CD8-positive, alpha-beta memory T cell (primary cell): ENCODE data around the gene SMC5. TPM values are rescaled to one million over a fixed set of nuclear protein-coding genes. Genes with fewer than 3 reads are reported as not detected.
"Not testable (repeated sequence)": the region's sequence is repeated elsewhere in the genome, so short reads cannot be mapped to it uniquely, and the experiment has no call there.

Experiments used
- CTCF ChIA-PET: fragments of 350-600 bp; sonication (Branson Sonifier 250); formaldehyde crosslinking; loops from one replicate; lab custom pipeline; 2021; ENCODE audit warnings: antibody characterized with exemption; lab: Charles Lee
- POLR2A ChIA-PET: fragments of 350-600 bp; sonication (Branson Sonifier 250); formaldehyde crosslinking; loops from one replicate; lab custom pipeline; 2021; ENCODE audit warnings: antibody characterized with exemption; lab: Charles Lee
- DNase-seq, 5 donors: peaks; one replicate each; pipeline versions ENCODE4 v3.0.0 to v3.0.0-alpha.2; 2020 to 2022; ENCODE audit warnings: mixed read lengths in 1 of 5
- H3K27ac ChIP-seq: one replicate; pipeline ENCODE4 v1.7.0; 2013; ENCODE audit warnings: low read depth, mild to moderate bottlenecking, low read length, moderate library complexity
- H3K27me3 ChIP-seq: 2 replicates; pipeline ENCODE4 v1.7.0; 2013; ENCODE audit warnings: low read length, mild to moderate bottlenecking; ENCODE audit not compliant: insufficient read depth, poor library complexity, severe bottlenecking
- H3K36me3 ChIP-seq: 2 replicates; pipeline ENCODE4 v1.7.0; 2013; ENCODE audit warnings: mild to moderate bottlenecking, low read length, moderate library complexity; ENCODE audit not compliant: insufficient read depth
- H3K4me1 ChIP-seq: 2 replicates; pipeline ENCODE4 v1.7.0; 2013; ENCODE audit warnings: mild to moderate bottlenecking, low read length, moderate library complexity; ENCODE audit not compliant: insufficient read depth
- H3K4me3 ChIP-seq: 2 replicates; pipeline ENCODE4 v1.7.0; 2013; ENCODE audit warnings: mild to moderate bottlenecking, low read length
- H3K9me3 ChIP-seq: 2 replicates; pipeline ENCODE4 v1.7.0; 2013; ENCODE audit warnings: mild to moderate bottlenecking, low read length
- H3K27ac Mint-ChIP-seq, 8 donors: one replicate each; pipeline ENCODE4 v1.8.0; 2020 to 2021; ENCODE audit warnings: mixed read lengths in 8 of 8, mild to moderate bottlenecking in 6 of 8, inconsistent platforms in 3 of 8, moderate library complexity in 3 of 8
- H3K27me3 Mint-ChIP-seq, 2 donors: one replicate each; pipeline ENCODE4 v1.8.0; 2020 to 2021; ENCODE audit warnings: mixed read lengths in 2 of 2, mild to moderate bottlenecking in 1 of 2, moderate library complexity in 1 of 2
- H3K36me3 Mint-ChIP-seq, 3 donors: one replicate each; pipeline ENCODE4 v1.8.0; 2020 to 2021; ENCODE audit warnings: mixed read lengths in 3 of 3, inconsistent platforms in 1 of 3, mild to moderate bottlenecking in 1 of 3
- H3K4me1 Mint-ChIP-seq, 3 donors: one replicate each; pipeline ENCODE4 v1.8.0; 2020 to 2021; ENCODE audit warnings: mixed read lengths in 3 of 3, inconsistent platforms in 1 of 3, mild to moderate bottlenecking in 1 of 3
- H3K4me3 Mint-ChIP-seq, 7 donors: one replicate each; pipeline ENCODE4 v1.8.0; 2020 to 2021; ENCODE audit warnings: mixed read lengths in 7 of 7, mild to moderate bottlenecking in 6 of 7, moderate library complexity in 4 of 7, inconsistent platforms in 2 of 7
- H3K9me3 Mint-ChIP-seq, 5 donors: one replicate each; pipeline ENCODE4 v1.8.0; 2020 to 2022; ENCODE audit warnings: mixed read lengths in 5 of 5, mild to moderate bottlenecking in 3 of 5, moderate library complexity in 2 of 5, inconsistent platforms in 1 of 5
- polyA plus RNA-seq: library from polyadenylated mRNA; unstranded; fragments of 300-500 nt; fragmentation: Illumina TruSeq; gene quantifications from one replicate; pipeline ENCODE4 v1.2.3, GENCODE V29; 2021
- total RNA-seq, 2 experiments: library from RNA; stranded (reverse); gene quantifications; one replicate each; pipeline ENCODE4 v1.2.3, GENCODE V29; 2021

SMC5 gene
- total and polyA plus RNA-seq, 3 experiments from 2014 or later, result 18.9 to 42.2 (median 42.2) TPM

GRCh38 chr9:70229579-70229978 is 29.2 kb upstream of the SMC5 start:
- Mint-ChIP-seq H3K4me3 (no peak overlapping the region), H3K36me3 (peaks cover 0 to 7% (median 2%) of the 10 kb centered on the region in 3 donors), H3K27ac (peak overlapping the region in 1 of 8 donors; percentile 14), H3K27me3 (peaks cover 5 to 15% of the 10 kb centered on the region in 2 donors), H3K9me3 (peaks cover 0 to 2% (median 0%) of the 10 kb centered on the region in 5 donors), H3K4me1 (peaks cover 0 to 6% (median 5%) of the 10 kb centered on the region in 3 donors)
- POLR2A ChIA-PET, result no interaction called here
- no peak overlapping the region for H3K4me3 ChIP-seq
- H3K4me1 ChIP-seq, result no peaks in the 10 kb centered on the region
- no peaks in the 10 kb centered on the region for H3K9me3 ChIP-seq
- no peak for DNase-seq
- CTCF ChIA-PET, result no interaction called here
- H3K36me3 ChIP-seq, result no peaks in the 10 kb centered on the region
- H3K27ac ChIP-seq, result no peak overlapping the region
- H3K27me3 ChIP-seq, result no peaks in the 10 kb centered on the region

GRCh38 chr9:70232476-70232875 is 26.3 kb upstream of the SMC5 start:
- Mint-ChIP-seq H3K4me3 (no peak overlapping the region), H3K36me3 (peaks cover 0 to 25% (median 2%) of the 10 kb centered on the region in 3 donors), H3K4me1 (peaks cover 0 to 6% (median 5%) of the 10 kb centered on the region in 3 donors), H3K27ac (no peak overlapping the region), H3K9me3 (peaks cover 0 to 5% (median 0%) of the 10 kb centered on the region in 5 donors), H3K27me3 (peaks cover 5 to 28% of the 10 kb centered on the region in 2 donors)
- DNase-seq, result no peak
- Histone ChIP-seq H3K4me3 (no peak overlapping the region), H3K9me3 (no peaks in the 10 kb centered on the region), H3K4me1 (no peaks in the 10 kb centered on the region), H3K36me3 (no peaks in the 10 kb centered on the region), H3K27ac (no peak overlapping the region), H3K27me3 (no peaks in the 10 kb centered on the region)
- ChIA-PET CTCF (no interaction called here), POLR2A (no interaction called here)

- POLR2A ChIA-PET, H3K27me3 ChIP-seq, H3K4me1 Mint-ChIP-seq, H3K36me3 ChIP-seq, H3K4me3 Mint-ChIP-seq, CTCF ChIA-PET, H3K9me3 ChIP-seq, H3K4me1 ChIP-seq, DNase-seq, H3K4me3 ChIP-seq, H3K27ac Mint-ChIP-seq, H3K27ac ChIP-seq, H3K9me3 Mint-ChIP-seq: not testable (repeated sequence)
- peaks cover 5 to 28% of the 10 kb centered on the region in 2 donors for H3K27me3 Mint-ChIP-seq
- H3K36me3 Mint-ChIP-seq, result peaks cover under 1 to 31% (median 2%) of the 10 kb centered on the region in 3 donors
Measured at GRCh38 chr9:70234208-70234607, 24.6 kb upstream of the SMC5 start.

GRCh38 chr9:70245952-70246351 is 12.8 kb upstream of the SMC5 start:
- H3K27ac ChIP-seq, DNase-seq, H3K27ac Mint-ChIP-seq, POLR2A ChIA-PET, CTCF ChIA-PET, H3K4me1 ChIP-seq, H3K36me3 Mint-ChIP-seq, H3K9me3 ChIP-seq, H3K4me3 Mint-ChIP-seq, H3K4me3 ChIP-seq, H3K4me1 Mint-ChIP-seq, H3K36me3 ChIP-seq, H3K27me3 ChIP-seq, H3K9me3 Mint-ChIP-seq: not testable (repeated sequence)
- H3K27me3 Mint-ChIP-seq, result peaks cover 13 to 29% of the 10 kb centered on the region in 2 donors

GRCh38 chr9:70250221-70250620 is 8.6 kb upstream of the SMC5 start:
- H3K27ac ChIP-seq, result no peak overlapping the region
- Mint-ChIP-seq H3K36me3 (peaks cover 0 to 3% (median 0%) of the 10 kb centered on the region in 3 donors), H3K27me3 (peaks cover 0 to 8% of the 10 kb centered on the region in 2 donors), H3K4me1 (no peaks in the 10 kb centered on the region), H3K4me3 (peak overlapping the region in 1 of 7 donors; percentile 8), H3K27ac (no peak overlapping the region), H3K9me3 (no peaks in the 10 kb centered on the region)
- DNase-seq, result no peak
- no peaks in the 10 kb centered on the region for H3K4me1 ChIP-seq
- H3K4me3 ChIP-seq, result no peak overlapping the region
- no peaks in the 10 kb centered on the region for H3K36me3 ChIP-seq
- peaks cover 5% of the 10 kb centered on the region for H3K27me3 ChIP-seq
- CTCF ChIA-PET, result no interaction called here
- no peaks in the 10 kb centered on the region for H3K9me3 ChIP-seq
- POLR2A ChIA-PET, result no interaction called here

GRCh38 chr9:70255486-70255885 is 3.3 kb upstream of the SMC5 start:
- no peak for DNase-seq
- Histone ChIP-seq H3K36me3 (no peaks in the 10 kb centered on the region), H3K4me3 (no peak overlapping the region), H3K27me3 (peaks cover 1% of the 10 kb centered on the region), H3K4me1 (peaks cover 23% of the 10 kb centered on the region), H3K9me3 (no peaks in the 10 kb centered on the region), H3K27ac (no peak overlapping the region)
- Mint-ChIP-seq H3K9me3 (no peaks in the 10 kb centered on the region), H3K27ac (peak overlapping the region in 1 of 8 donors; percentile 62), H3K4me1 (peaks cover 22 to 29% (median 25%) of the 10 kb centered on the region in 3 donors), H3K36me3 (peaks cover 0 to 11% (median 4%) of the 10 kb centered on the region in 3 donors), H3K27me3 (peaks cover 2% of the 10 kb centered on the region in 2 donors), H3K4me3 (peak overlapping the region in 1 of 7 donors; percentile 24)
- POLR2A ChIA-PET, result no interaction called here
- CTCF ChIA-PET, result interaction anchor here (1.4 kb wide), 1 partner anchor 8 kb away, joined by 3 read pairs; no protein-coding TSS in a partner anchor

GRCh38 chr9:70256123-70256551 is 2.6 kb upstream of the SMC5 start:
- Mint-ChIP-seq H3K36me3 (peaks cover 0 to 12% (median 4%) of the 10 kb centered on the region in 3 donors), H3K27me3 (peaks cover 0 to 2% of the 10 kb centered on the region in 2 donors), H3K9me3 (no peaks in the 10 kb centered on the region), H3K27ac (peak overlapping the region in 2 of 8 donors; percentile 7 to 62), H3K4me3 (peak overlapping the region in 1 of 7 donors; percentile 44), H3K4me1 (peaks cover 28 to 36% (median 32%) of the 10 kb centered on the region in 3 donors)
- Histone ChIP-seq H3K9me3 (no peaks in the 10 kb centered on the region), H3K4me1 (peaks cover 29% of the 10 kb centered on the region), H3K27me3 (no peaks in the 10 kb centered on the region), H3K36me3 (no peaks in the 10 kb centered on the region), H3K27ac (no peak overlapping the region), H3K4me3 (no peak overlapping the region)
- ChIA-PET CTCF (interaction anchor here (1.7 kb wide), 1 partner anchor 15 kb away, joined by 3 read pairs; no protein-coding TSS in a partner anchor), POLR2A (no interaction called here)
- no peak for DNase-seq

GRCh38 chr9:70257502-70257901 is 1.3 kb upstream of the SMC5 start:
- no peaks in the 10 kb centered on the region for H3K36me3 ChIP-seq
- Mint-ChIP-seq H3K4me3 (peak overlapping the region; percentile 87 to 98 (median 95)), H3K36me3 (peaks cover 0 to 20% (median 5%) of the 10 kb centered on the region in 3 donors), H3K4me1 (peaks cover 42 to 49% (median 45%) of the 10 kb centered on the region in 3 donors), H3K27ac (peak overlapping the region; percentile 89 to 100 (median 98)), H3K9me3 (no peaks in the 10 kb centered on the region), H3K27me3 (peaks cover 0 to 2% of the 10 kb centered on the region in 2 donors)
- no peak for DNase-seq
- CTCF ChIA-PET, result interaction anchor here (1.4 to 1.7 kb wide), 2 partner anchors 16 to 345 kb away, joined by 3 to 4 read pairs; no protein-coding TSS in a partner anchor
- POLR2A ChIA-PET, result interaction anchor here (1.0 to 2.2 kb wide), 2 partner anchors 162 to 164 kb away, joined by 6 to 10 read pairs; no protein-coding TSS in a partner anchor
- H3K27me3 ChIP-seq, result no peaks in the 10 kb centered on the region
- peaks cover 41% of the 10 kb centered on the region for H3K4me1 ChIP-seq
- no peaks in the 10 kb centered on the region for H3K9me3 ChIP-seq
- peak overlapping the region; percentile 92 for H3K27ac ChIP-seq
- no peak overlapping the region for H3K4me3 ChIP-seq
